Lower leg skin (tissue), 3 donors: ENCODE measurements around the gene SUPT7L.
"Not testable (repeated sequence)": the region's sequence is repeated elsewhere in the genome, so short reads cannot be mapped to it uniquely, and the experiment has no call there.

Experiments
- CTCF ChIP-seq, 3 donors: fragments of 450-650 bp; IDR thresholded peaks; one replicate each; pipeline ENCODE4 v1.5.1; 2016; ENCODE audit warnings: antibody characterized with exemption in 3 of 3, mild to moderate bottlenecking in 3 of 3, moderate library complexity in 2 of 3
- POLR2A ChIP-seq, 2 donors: fragments of 450-650 bp; IDR thresholded peaks; one replicate each; pipeline ENCODE4 v1.6.1; 2016 to 2017; ENCODE audit warnings: antibody characterized with exemption in 2 of 2, mild to moderate bottlenecking in 1 of 2, moderate library complexity in 1 of 2

GRCh38 chr2:27630257-27630656 is 33.2 kb downstream of the SUPT7L start:
- TF ChIP-seq CTCF, POLR2A (IDR thresholded peaks at IDR 0.05): not testable (repeated sequence)
